ENCODE measurements around the gene ZSCAN22.

The ZSCAN22 gene

DNA sequence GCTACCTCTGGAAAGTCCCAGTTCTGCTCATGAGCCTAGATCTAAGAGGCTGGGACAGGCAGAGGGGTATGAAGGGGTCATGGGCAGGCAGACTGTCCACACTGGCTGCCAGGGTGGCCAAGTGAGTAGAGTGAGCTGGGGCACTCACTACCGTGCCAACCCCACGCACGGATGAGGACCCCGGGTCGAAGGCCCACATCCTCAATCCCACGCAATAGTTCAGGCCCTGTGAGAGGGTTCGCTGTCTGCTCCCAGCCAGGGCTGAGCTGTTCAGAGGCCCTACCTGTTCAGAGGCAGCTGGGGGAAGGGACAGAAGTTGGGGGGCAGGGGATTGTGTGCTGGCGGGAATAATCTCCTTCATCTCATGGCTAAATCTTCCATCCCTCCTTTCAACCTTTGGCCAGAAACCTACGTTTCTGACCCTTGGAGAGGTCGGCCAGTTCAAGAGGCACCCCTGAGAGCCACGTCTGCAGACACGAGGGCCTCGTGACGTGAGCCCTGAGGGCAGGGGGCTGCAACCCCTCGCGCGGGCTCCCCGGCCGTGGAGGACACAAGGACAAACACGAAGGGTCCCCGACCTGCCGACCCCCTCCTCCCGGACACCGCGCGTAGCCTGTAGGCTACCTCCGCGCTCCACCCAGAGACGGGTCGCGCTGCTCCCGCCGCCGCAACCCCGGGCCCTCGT lies 59.2 kb downstream of the ZSCAN22 start:
- peaks cover 16% of the 10 kb centered on the region for H3K36me3 Mint-ChIP-seq
- H3K4me3 Mint-ChIP-seq = peak overlapping the region; percentile 97
- H3K4me1 Mint-ChIP-seq (ENCODE audit: low read depth) = peaks cover 41% of the 10 kb centered on the region
- no peaks in the 10 kb centered on the region for H3K9me3 Mint-ChIP-seq (ENCODE audit: low read depth)
- H3K27me3 Mint-ChIP-seq = no peaks in the 10 kb centered on the region
- H3K27ac Mint-ChIP-seq = peak overlapping the region; percentile 99

DNA sequence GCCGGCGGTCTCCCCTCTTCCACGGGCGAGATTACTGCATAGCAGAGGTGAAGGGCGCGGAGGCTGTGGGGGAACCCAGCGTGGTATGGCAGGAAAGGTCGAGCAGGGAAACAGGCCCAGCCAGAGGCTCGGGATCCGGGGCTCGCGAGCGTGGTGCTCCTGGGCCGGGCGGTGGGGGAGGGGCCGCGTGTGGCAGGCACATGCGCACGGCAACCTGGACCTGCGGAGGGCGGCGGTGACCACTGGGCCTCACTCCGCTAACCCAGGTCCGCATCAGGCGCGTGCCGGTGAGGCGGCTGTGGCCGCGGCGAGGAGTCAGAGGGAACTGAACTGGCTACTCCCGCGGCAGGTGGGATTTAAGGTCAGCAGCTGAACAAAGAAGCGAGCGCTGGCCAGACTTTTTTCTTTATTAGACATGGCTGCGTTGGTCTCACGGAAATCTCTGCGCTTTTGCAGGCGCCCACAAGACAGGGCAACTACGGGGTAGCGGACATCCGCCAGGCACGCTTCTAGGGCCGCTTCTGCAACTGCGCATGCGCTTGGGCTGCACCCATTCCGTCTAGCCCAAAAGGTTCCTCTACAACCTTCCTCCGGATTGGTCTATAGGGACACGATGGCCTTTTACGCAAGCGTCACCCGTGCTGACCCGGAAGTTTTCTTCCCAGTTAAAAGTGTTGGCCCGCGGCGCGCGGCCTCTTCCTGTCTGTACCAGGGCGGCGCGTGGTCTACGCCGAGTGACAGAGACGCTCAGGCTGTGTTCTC lies 60.0 kb downstream of the ZSCAN22 start, which contains the start of gene RPS5:
Gene RPS5, plus strand, starts transcription at position 694 of the 762 bp plus-strand sequence. CDS start 869 bp downstream, outside the sequence.
- no peaks in the 10 kb centered on the region for H3K27me3 Mint-ChIP-seq
- H3K36me3 Mint-ChIP-seq = peaks cover 16% of the 10 kb centered on the region
- peak within 1 kb of the TSS; percentile 99 for H3K27ac Mint-ChIP-seq
- H3K4me1 Mint-ChIP-seq (ENCODE audit: low read depth) = peaks cover 38% of the 10 kb centered on the region
- no peaks in the 10 kb centered on the region for H3K9me3 Mint-ChIP-seq (ENCODE audit: low read depth)
- peak within 1 kb of the TSS; percentile 97 for H3K4me3 Mint-ChIP-seq

- Mint-ChIP-seq H3K36me3 (peaks cover 16% of the 10 kb centered on the region), H3K27ac (peak overlapping the region; percentile 99), H3K4me1 (ENCODE audit: low read depth) (peaks cover 36% of the 10 kb centered on the region), H3K27me3 (no peaks in the 10 kb centered on the region), H3K9me3 (ENCODE audit: low read depth) (no peaks in the 10 kb centered on the region), H3K4me3 (peak overlapping the region; percentile 97)
These were observed 60.8 kb downstream of the ZSCAN22 start for GRCh38 chr19:58387338-58388174.

GRCh38 chr19:58388175-58388526 lies 61.4 kb downstream of the ZSCAN22 start:
- Mint-ChIP-seq H3K36me3 (peaks cover 20% of the 10 kb centered on the region), H3K9me3 (ENCODE audit: low read depth) (no peaks in the 10 kb centered on the region), H3K27me3 (no peaks in the 10 kb centered on the region), H3K4me3 (peak overlapping the region; percentile 97), H3K4me1 (ENCODE audit: low read depth) (peaks cover 40% of the 10 kb centered on the region), H3K27ac (peak overlapping the region; percentile 99)

All from activated naive CD8-positive, alpha-beta T cell (primary cell).